LNCaP clone FGC (cell line): ENCODE data around the gene ZMAT2.
"Not testable (repeated sequence)": the region's sequence is repeated elsewhere in the genome, so short reads cannot be mapped to it uniquely, and the experiment has no call there.

Experiments used
- DNase-seq: peaks from one replicate; pipeline ENCODE4 v3.0.0-alpha.2; 2011; ENCODE audit warnings: low read depth
- H3K4me3 ChIP-seq: 2 replicates; pipeline ENCODE4 v1.5.1; 2011; ENCODE audit warnings: mild to moderate bottlenecking, low read depth, low read length, control low read depth
- TF ChIP-seq, protein P1 (sequence below): IDR thresholded peaks from 2 replicates; pipeline ENCODE4 v1.5.1; 2012; ENCODE audit warnings: mild to moderate bottlenecking; ENCODE audit not compliant: control insufficient read depth, insufficient read depth; ENCODE audit errors: extremely low read depth

Gene ZMAT2

GRCh38 chr5:140710899-140711552 lies 10.8 kb downstream of the ZMAT2 start:
- DNase-seq = peak; percentile 91
- peak overlapping the region; percentile 72 for H3K4me3 ChIP-seq
- TF ChIP-seq, protein P1, sequence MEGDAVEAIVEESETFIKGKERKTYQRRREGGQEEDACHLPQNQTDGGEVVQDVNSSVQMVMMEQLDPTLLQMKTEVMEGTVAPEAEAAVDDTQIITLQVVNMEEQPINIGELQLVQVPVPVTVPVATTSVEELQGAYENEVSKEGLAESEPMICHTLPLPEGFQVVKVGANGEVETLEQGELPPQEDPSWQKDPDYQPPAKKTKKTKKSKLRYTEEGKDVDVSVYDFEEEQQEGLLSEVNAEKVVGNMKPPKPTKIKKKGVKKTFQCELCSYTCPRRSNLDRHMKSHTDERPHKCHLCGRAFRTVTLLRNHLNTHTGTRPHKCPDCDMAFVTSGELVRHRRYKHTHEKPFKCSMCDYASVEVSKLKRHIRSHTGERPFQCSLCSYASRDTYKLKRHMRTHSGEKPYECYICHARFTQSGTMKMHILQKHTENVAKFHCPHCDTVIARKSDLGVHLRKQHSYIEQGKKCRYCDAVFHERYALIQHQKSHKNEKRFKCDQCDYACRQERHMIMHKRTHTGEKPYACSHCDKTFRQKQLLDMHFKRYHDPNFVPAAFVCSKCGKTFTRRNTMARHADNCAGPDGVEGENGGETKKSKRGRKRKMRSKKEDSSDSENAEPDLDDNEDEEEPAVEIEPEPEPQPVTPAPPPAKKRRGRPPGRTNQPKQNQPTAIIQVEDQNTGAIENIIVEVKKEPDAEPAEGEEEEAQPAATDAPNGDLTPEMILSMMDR = no peak

DNA sequence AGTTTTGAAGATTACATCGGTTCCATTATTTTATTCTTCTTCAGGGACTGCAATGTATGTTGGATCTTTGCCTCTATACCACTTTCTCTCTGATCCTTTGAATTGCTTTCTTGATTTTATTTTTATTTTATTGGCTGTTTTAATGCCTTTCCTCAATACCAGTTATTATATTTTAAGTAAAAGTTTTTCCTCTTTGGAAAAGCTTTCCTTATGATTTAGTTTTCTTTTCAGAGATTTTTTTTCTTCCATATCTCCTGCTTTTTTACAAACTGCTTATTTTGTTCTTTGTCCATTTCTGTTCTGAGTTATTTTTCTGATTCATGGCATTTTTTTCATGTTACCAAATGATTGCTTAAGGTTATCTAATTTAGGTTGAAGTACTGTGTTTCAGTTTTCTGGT lies 11.5 kb downstream of the ZMAT2 start:
- TF ChIP-seq, protein P1 = no peak
- H3K4me3 ChIP-seq = no peak overlapping the region
- DNase-seq = no peak

GRCh38 chr5:140713562-140714094 lies 13.4 kb downstream of the ZMAT2 start:
- DNase-seq = no peak
- no peak overlapping the region for H3K4me3 ChIP-seq
- TF ChIP-seq, protein P1 = no peak

DNA sequence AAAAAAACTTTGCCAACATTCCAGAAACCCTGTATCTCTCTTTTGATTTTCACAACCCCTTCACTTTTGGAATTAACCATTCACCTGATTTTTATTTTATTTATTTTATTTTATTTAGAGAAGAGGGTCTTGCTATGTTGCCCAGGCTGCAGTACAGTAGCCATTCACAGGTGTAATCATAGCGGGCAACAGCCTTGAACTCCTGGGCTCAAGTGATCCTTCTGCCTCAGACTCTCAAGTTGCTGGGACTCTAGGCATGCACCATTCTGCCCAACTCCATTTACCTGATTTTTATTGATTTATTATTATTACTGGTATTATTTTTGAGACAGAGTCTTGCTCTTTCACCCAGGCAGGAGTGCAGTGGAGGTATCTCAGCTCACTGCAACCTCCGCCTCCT lies 16.0 kb downstream of the ZMAT2 start:
- not testable (repeated sequence) for DNase-seq, H3K4me3 ChIP-seq

GRCh38 chr5:140718266-140718592 lies 18.0 kb downstream of the ZMAT2 start:
- peak overlapping the region; percentile 64 for H3K4me3 ChIP-seq
- TF ChIP-seq, protein P1 = no peak
- no peak for DNase-seq

GRCh38 chr5:140720738-140721137 lies 20.5 kb downstream of the ZMAT2 start:
- not testable (repeated sequence) for DNase-seq, H3K4me3 ChIP-seq

- DNase-seq = not testable (repeated sequence)
These were observed 21.1 kb downstream of the ZMAT2 start for GRCh38 chr5:140721395-140721794.

DNA sequence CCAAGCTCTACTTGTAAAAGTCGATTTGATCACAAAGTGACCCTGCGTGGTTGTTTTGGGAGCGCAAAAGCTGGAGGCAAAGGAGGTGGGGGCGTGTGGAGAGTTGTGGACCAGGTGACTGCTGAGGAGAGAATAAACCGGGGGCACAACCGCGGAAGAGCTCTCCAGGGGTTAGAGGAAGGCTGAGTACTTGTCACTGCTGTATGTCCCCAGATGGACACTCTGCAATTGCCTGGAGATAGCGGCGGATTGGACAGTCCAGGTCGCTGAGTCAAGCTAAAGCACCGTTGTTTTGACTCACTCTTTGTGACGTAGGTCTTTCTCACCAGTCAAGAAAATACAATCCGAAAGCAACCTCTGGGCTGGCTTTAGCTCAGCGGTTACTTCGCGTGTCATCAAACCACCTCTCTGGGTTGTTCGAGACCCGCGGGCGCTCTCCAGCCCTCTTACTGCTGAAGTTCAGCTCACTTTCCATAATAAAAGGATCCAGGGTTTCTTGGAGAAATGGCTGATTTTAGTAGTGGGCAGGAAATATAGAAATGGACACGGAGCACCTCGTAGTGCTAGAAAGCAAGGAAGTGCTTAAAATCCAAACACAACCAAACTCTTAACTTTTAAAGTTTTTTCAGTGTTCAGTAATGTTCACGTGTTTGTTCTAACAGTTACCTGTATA lies 25.7 kb downstream of the ZMAT2 start:
- peak; percentile 95 for DNase-seq
- peak overlapping the region; percentile 56 for H3K4me3 ChIP-seq
- TF ChIP-seq, protein P1 = no peak

More at GRCh38 chr5:140721395-140721794, 21.1 kb downstream of the ZMAT2 start:
- H3K4me3 ChIP-seq = not testable (repeated sequence)
